IPS-11a (cell line): ENCODE results near the gene NPIPA5.
"Not testable (repeated sequence)": the region's sequence is repeated elsewhere in the genome, so short reads cannot be mapped to it uniquely, and the experiment has no call there.

Experiments used
- H3K4me3 ChIP-seq: one replicate; pipeline ENCODE4 v1.5.1; 2013; ENCODE audit warnings: low read depth, low read length, control low read depth

The NPIPA5 gene

DNA sequence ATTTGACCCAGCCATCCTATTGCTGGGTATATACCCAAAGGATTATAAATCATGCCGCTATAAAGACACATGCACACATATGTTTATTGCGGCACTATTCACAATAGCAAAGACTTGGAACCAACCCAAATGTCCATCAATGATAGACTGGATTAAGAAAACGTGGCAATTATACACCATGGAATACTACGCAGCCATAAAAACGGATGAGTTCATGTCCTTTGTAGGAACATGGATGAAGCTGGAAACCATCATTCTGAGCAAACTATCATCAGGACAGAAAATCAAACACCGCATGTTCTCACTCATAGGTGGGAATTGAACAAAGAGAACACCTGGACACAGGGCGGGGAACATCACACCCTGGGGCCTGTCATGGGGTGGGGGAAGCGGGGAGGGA, 14.9 kb upstream of the NPIPA5 start:
- not testable (repeated sequence) for H3K4me3 ChIP-seq

DNA sequence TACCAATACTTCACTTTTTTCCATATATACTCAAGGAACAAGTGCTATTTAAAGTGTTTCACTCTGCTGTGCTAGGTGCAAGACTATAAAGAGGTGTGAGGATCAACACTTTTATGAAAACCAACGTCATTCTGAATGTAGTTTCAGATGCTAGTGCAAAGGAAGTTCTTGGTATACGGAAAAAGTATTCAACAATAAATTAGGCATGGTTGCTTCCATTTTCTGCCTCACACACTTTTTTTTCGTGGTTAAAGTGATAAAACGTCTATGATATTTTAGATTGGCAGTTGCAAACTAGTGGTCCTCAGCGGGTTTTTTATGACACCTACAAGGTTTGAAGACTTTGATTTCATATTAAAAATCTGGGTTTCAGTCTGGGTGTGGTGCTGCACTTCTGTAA, 11.8 kb upstream of the NPIPA5 start:
- not testable (repeated sequence) for H3K4me3 ChIP-seq

DNA sequence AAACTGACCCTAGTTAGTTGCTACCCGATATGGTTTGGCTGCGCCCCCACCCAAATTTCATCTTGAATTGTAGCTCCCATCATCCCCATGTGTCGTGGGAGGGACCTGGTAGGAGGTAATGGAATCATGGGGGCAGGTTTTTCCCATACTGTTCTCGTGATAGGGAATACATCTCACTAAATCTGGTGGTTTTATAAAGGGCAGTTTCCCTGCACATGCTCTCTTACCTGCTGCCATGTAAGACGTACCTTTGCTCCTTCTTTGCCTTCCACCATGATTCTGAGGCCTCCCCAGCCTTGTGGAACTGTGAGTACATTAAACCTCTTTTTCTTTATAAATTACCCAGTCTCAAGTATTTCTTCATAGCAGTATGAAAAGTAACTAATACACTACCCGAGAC, 10.0 kb upstream of the NPIPA5 start:
- H3K4me3 ChIP-seq: not testable (repeated sequence)

DNA sequence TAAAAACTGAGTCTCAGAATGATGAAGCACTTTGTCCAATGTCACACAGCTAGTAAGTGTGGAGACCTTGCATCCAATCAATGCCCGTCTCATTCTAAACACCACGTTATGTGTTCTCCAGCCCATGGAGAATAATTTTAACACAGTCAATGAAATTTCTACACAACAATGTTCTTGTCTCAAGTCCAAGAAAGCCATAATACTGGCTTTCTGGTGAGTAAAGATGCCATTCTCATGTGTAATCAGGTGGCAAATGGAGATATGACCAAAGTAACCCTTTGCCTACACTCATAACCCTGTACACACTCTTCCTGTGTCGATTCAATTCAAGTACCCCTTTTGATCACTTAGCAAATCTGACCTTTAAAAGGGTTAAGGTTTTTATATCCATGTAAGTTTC, 4.7 kb upstream of the NPIPA5 start:
- not testable (repeated sequence) for H3K4me3 ChIP-seq

DNA sequence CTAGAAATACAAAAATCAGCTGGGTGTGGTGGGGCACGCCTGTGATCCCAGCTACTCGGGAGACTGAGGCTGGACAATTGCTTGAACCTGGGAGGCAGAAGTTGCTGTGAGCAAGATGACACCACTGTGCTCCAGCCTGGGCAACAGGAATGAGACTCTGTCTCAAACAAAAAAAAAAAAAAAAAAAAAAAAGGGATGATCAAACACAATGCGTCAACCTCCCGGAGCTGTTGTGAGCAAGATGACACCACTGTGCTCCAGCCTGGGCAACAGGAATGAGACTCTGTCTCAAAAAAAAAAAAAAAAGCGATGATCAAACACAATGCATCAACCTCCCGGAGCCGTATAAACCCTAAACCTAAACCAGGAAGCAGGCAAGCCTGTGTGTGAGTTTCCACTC, 20.6 kb downstream of the NPIPA5 start:
- not testable (repeated sequence) for H3K4me3 ChIP-seq

DNA sequence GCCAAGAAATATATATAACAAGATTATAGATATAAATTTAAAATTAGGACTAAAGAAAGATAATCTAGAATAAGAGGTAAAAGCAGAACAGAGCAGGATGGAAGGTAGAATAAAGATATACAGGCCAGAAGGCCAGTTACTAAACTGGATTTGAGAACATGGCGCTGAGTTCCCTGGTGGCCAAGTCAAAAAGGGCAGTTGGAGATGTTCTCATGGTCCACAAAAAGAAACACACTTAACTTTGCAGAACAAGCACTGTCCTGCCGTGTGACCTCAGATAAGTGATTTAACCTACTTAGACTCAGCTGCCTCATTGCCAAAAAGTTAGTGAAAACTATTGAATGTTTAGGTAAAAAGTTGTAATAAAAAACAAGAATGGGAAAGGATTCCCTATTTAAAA, 23.2 kb downstream of the NPIPA5 start:
- H3K4me3 ChIP-seq: not testable (repeated sequence)

DNA sequence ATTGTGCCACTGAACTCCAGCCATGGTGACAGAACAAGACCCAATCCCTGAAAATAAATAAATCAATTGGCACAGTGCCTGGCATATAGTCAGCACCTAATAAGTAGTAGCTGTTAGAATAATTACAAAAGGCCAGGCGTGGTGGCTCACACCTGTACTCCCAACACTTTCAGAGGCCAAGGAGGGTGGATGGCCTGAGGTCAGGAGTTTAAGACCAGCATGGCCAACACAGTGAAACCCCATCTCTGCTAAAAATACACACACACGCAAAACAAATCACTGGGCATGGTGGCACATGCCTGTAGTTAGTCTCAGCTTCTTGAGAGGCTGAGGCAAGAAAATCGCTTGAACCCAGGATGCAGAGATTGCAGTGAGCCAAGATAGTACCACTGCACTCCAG, 25.2 kb downstream of the NPIPA5 start:
- not testable (repeated sequence) for H3K4me3 ChIP-seq

DNA sequence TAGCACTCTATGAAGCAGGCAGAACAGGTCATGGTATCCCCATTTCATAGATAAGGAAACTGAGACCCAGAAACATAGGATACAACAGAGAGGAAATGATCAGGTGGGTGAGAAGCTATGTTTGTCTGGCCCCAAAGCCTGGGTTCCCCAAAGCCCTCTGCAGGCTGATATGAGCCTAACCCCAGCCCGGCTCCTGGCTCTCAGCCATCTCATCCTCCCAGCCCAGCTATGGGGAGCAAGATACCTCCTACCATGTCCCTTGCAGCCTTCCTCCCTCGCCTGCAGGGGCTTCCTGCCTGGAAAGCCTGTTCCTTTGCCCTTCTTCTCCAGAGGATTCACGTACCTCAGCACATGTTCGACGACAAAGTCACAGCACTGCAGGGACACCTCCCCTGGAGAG, 26.3 kb downstream of the NPIPA5 start:
- not testable (repeated sequence) for H3K4me3 ChIP-seq

DNA sequence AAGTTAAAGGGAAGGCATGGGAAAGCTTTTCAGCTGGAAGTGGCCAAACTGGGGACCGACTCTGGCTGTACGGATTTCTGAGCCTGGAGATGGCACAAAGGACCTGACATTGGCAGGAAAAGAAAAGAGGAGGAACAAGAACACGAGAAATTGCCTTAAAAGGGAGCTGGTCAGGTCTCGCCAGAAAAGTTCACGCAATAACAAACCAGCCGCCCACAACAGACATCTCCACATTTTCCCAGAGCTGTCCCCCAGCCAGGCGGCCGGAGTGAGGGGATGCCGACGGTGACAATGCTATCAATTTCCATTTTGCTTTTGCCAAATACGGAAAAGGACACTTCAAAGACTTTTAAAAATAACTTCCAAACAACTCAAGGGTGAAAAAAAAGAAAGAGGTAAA, 26.8 kb downstream of the NPIPA5 start:
- not testable (repeated sequence) for H3K4me3 ChIP-seq

DNA sequence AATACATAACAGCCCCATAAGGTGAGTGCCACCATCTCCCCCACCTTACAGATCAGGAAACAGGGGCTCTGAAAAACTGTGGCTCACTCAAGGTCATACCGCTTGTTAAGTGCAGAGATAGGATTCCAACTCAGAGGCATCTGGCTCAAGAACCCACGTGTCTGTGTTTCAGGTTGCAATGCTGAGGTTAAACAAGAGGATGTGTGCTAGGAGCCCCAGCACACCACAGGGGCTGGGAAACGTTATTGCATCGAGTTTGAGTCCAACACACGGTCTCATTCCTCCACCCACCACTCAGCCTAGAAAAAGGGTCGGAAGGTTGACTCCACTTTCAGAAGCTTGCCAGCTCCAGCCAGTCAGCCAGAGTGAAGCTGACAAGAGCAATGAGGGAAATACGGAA, 29.4 kb downstream of the NPIPA5 start:
- not testable (repeated sequence) for H3K4me3 ChIP-seq

DNA sequence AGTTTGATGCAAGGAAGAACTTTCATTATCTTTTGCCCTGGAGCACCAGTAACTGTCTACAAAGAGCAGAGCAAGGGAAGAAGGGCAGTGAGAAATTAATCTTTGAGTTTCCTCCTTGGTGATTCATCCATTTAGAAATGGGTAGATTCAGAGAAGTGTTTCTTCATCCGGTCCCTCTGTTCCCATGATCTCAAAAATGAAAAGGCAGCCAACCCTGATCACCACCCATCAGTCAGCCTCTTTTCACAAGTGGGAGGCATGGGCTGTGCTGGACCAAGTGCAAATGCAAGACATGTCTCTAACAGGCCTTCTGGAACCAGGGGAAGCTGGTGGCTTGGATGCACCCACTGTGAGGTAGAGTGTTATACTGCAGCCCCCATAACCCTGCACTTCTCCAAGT, 35.8 kb downstream of the NPIPA5 start:
- not testable (repeated sequence) for H3K4me3 ChIP-seq

DNA sequence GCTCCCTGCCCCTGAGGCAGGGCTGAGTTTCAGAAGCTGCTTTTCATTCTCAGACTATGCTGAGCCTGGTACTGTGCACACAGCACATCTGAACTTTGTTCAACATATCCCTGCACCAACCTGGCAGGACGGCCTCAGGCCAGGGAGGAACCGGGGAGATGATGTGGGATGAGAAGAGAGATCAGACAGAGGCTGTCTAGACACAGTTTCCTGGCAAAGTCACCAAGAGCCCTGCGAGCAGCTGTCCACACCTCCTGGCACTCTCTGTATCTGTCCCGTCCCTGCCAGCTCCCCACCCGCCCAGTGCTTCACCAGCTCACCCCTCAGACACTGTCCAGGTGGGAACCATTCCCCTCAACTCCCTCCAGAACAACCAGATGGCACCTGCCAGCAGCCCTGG, 39.1 kb downstream of the NPIPA5 start:
- not testable (repeated sequence) for H3K4me3 ChIP-seq

DNA sequence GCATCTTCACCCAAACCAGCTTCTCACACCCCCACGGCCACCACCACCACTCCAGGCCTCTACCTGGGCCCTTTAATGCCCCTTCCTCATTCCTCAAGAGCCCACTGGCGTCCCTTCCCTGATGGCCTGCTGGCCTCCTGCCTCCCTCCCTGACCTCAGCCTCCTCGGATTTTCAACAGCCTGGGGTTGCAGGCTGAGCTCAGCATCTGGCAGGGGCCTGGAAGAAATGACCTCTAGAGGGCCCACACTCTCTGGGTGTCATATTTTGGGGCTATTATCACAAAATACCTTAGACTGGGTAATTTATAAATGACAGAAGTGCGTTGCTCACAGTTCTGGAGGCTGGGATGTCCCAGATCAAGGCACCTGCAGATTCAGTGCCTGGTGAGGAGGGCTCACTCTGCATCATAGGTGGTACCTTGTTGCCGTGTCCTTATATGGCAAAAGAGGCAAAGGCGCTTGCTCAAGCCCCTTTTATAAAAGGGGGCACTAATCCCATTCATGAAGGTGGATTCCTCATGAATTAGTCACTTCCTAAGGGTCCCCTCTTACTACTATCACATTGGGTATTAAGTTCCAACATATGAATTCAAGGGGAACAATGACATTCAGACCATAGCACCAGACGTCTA, 40.0 kb downstream of the NPIPA5 start:
- not testable (repeated sequence) for H3K4me3 ChIP-seq

DNA sequence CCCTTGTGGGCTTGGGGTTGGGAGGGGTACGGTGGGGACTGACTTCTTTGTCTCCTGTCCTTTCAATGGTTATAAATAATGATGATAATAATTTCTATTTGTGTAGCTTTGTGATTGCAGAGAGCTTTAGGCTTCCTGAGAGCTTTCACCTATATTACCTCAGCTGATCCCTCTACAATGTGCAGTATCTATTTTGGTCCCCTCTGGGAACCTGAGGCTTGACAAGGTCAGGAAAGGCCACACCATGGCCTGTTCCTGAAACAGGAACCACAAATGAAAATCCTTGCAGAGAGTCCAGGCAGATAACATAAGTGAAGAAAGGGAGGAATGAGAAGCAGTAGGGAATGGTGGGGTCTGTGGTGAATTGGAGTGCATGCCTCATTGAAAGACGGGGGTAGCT, 42.5 kb downstream of the NPIPA5 start:
- not testable (repeated sequence) for H3K4me3 ChIP-seq

DNA sequence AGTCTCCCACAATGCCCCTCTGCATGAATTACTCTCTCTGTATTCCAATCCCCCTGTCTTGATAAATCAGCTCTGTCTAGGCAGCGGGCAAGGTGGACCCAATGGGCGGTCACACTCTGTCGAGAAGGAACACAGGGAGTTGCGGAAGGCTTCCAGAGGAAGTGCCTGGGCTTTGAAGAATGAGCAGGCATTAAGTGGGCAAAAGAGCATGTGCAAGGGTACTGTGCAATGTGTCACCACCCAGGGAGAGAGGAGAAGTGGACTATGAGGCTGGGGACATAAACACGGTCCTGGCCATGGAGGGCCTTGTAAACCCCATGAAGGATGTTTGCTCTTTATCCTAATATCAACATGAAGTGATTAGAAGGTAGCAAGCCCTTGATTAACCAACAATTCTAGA, 44.1 kb downstream of the NPIPA5 start:
- H3K4me3 ChIP-seq: not testable (repeated sequence)

DNA sequence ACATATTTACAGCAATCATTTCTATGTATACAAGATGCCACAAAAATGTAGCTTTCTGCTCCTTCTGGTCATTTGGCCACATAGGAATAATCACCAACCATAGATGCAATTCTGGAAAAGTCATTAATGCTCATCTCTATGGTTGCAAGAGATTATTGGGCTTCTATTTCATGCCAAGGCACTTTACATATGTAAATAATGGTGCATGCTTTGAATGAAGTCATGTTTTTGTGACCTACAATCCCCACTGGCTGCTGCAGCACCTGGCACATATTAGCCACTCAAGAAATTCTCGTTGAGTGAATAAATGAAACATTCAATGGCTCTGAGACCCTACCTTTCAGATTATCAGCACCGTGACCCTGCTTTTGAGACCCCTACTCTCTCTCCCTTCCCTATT, 47.1 kb downstream of the NPIPA5 start:
- not testable (repeated sequence) for H3K4me3 ChIP-seq

DNA sequence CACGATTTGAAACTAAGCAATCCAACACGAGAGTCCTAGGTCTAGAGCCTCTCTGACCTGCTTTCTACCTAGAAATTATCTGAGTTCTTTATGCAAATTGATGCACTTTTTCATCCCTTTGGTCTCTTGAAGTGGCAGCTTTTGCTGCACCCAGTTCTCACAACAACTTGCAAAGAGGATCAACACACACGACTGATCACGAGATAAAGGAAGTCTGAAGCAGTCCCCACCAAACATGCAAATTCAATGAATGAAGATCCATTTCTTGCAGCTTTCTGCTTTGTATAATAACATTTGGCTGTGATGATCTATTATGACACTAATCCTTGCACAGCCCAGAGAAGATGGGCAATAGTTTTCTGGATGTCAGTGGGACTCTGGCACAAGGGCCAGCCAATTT, 53.1 kb downstream of the NPIPA5 start:
- H3K4me3 ChIP-seq: not testable (repeated sequence)

DNA sequence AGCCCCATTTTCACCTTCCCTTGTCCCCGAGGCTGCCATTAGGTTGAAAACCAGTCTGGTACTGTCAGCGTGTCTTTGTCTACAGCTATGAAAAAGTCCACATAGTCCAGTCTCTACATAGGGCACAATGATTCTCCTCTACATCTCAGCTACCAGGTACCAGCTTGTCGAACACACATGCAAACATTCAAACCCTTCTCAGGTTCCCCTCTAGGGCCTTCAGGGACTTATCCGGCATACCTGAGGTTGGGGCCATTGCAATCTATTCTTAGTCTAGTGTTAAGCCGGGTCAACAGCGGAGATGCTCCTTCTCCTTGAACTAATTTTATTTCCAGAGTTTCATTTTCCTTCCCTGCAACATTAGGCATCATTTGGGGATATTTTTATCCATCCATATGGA, 54.7 kb downstream of the NPIPA5 start:
- H3K4me3 ChIP-seq: not testable (repeated sequence)

DNA sequence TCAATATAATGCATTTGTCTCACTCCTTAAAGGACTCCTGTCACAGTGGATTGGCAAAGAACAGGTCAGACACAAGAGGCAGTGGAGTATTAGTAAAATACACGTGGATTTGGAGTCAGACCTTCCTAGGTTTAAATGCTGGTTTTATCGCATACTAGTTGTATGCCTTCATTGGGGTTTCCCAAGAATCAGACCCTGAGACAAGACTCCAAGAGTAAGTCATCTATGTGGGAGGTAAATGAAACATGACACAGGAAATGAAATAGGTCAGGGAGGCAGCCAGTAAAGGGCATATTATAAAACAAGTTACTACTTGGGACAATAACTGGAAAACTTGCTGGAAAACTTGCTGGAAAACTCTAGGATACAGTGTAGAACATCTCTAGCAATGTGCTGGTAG, 56.9 kb downstream of the NPIPA5 start:
- not testable (repeated sequence) for H3K4me3 ChIP-seq

DNA sequence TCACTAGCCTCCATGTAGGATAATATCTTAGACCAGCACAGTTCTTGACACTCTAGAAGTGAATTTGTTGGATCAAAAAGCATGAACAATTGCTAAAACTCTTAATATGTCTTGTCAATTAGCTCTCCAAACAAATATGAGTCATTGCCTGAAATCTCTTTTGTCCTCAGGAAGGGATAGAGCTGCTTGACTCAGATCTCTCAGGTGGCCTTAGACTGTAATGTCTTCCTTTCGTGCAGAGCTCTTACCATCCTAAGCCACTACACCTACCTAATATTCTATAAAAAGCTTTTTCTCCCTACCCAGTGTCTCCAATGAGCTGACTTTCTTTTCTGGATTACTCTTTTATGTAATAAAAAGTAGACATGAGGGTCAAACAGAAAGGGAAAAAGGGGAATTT, 63.5 kb downstream of the NPIPA5 start:
- H3K4me3 ChIP-seq: not testable (repeated sequence)
